ENCODE measurements around the gene SAAL1. TPM values are rescaled to one million over a fixed set of nuclear protein-coding genes. Genes with fewer than 3 reads are reported as not detected.
A peak's percentile ranks its signal among the peaks of the same experiment; 100 is the strongest.

The SAAL1 gene
- total RNA-seq, 4 donors from 2014 or later, result 10.3 to 19.1 (median 11.1) TPM

DNA sequence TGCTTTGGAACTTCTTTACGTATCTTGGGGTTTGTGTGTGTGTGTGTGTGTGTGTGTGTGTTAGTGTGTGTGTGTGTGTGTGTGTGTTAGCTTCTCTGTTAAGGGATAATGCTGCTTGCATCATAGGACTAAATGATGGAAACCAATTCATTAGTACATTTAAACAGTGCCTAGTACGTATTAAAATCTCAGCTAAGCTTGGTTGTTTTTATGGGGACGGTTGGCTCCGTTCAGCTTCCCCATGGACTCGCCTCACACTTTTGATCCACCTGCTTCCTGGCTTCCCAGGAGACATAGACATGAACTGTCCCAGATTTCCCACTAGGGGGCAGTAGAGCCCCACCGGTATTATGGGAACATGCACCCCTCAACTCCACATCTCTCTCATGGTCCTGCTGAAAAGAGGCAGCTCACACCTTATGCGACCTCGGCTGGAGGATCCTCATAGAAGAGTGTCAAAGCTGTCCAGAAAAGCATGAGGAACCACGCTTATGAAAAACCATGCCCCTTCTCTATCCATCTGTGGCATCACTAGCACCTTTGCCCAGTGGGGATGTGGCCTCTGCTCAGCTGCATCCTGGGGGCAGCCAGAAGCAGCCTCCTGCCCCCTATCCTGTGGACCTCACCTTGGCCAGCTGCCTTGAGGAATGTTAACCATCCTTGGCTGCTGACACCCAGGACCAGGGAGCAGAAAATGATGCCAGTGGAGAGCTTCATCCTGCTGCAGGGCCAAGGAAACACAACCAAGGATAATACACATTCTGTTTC, 9.7 kb upstream of the SAAL1 start:
- intact Hi-C loops (cut with DNase I), result no loop called here
- 2% methylated on average over 9 of the region's 9 CpGs for WGBS
- DNase-seq (ENCODE audit: extremely low spot score), result no peak

DNA sequence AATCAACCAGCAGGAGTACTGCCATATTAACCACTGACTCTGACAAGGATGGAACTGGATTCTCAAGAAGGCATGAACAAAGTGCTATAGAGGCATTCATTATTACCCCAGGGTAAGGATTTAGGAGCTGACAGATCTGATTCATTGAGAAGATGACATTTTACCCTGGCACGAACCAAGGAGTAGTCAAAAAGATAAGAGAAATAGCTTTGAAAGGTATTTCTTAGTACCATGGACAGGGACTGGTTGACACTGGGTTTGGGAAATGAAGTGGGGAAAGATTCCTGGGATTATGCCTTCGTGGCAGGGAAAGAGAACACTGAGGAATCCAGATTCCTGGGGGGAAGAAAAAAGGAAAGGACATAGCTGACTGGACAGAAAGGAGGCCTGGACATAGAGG, 5.1 kb upstream of the SAAL1 start:
- 17% methylated on average over 2 of the region's 2 CpGs for WGBS
- no peaks in the 10 kb centered on the region for H3K36me3 ChIP-seq
- H3K27ac ChIP-seq (replicated peaks in 1 of 4), result no peak overlapping the region
- H3K4me3 ChIP-seq, result no peak overlapping the region
- no peaks in the 10 kb centered on the region for H3K9me3 ChIP-seq
- no peak for TF ChIP-seq EP300 (IDR thresholded peaks at IDR 0.05)
- TF ChIP-seq, protein P1, sequence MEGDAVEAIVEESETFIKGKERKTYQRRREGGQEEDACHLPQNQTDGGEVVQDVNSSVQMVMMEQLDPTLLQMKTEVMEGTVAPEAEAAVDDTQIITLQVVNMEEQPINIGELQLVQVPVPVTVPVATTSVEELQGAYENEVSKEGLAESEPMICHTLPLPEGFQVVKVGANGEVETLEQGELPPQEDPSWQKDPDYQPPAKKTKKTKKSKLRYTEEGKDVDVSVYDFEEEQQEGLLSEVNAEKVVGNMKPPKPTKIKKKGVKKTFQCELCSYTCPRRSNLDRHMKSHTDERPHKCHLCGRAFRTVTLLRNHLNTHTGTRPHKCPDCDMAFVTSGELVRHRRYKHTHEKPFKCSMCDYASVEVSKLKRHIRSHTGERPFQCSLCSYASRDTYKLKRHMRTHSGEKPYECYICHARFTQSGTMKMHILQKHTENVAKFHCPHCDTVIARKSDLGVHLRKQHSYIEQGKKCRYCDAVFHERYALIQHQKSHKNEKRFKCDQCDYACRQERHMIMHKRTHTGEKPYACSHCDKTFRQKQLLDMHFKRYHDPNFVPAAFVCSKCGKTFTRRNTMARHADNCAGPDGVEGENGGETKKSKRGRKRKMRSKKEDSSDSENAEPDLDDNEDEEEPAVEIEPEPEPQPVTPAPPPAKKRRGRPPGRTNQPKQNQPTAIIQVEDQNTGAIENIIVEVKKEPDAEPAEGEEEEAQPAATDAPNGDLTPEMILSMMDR (IDR thresholded peaks at IDR 0.05), result no peak
- no peak for TF ChIP-seq POLR2AphosphoS5 (IDR thresholded peaks at IDR 0.05)
- TF ChIP-seq POLR2A (IDR thresholded peaks at IDR 0.05; ENCODE audit: low read depth), result no peak
- intact Hi-C loops (cut with DNase I), result no loop called here
- H3K4me1 ChIP-seq, result peaks cover 0 to 8% (median 6%) of the 10 kb centered on the region in 4 donors
- DNase-seq (ENCODE audit: extremely low spot score), result no peak
- peaks cover 0 to 40% (median 0%) of the 10 kb centered on the region in 4 donors for H3K27me3 ChIP-seq

More for the DNA sequence above, 9.7 kb upstream of the SAAL1 start:
- Histone ChIP-seq H3K4me1 (no peaks in the 10 kb centered on the region), H3K27ac (replicated peaks in 1 of 4) (no peak overlapping the region), H3K36me3 (no peaks in the 10 kb centered on the region), H3K27me3 (peaks cover 0 to 31% (median 0%) of the 10 kb centered on the region in 4 donors), H3K9me3 (no peaks in the 10 kb centered on the region), H3K4me3 (no peak overlapping the region)
- TF ChIP-seq POLR2AphosphoS5 (IDR thresholded peaks at IDR 0.05), result no peak
- TF ChIP-seq, protein P1 (IDR thresholded peaks at IDR 0.05), result peak; percentile 69 to 89 (median 70)

DNA sequence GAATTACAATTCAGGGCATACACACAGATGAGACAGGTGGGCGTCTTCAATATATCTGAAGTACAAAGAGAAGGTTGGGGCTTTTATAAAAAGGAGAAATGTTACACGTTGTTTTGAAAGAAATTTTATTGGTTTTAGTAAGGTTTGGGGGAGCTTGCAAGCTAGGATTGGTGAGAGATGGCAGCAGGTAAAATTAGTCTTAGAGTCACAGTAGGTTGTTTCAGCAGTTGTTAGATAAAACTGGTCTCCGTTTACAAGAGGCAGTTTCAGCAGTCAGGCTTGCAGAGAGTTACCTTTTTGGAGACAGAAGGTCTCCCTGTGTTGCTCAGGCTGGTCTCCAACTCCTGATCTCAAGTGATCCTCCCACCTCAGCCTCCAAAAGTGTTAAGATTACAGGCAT, 2.4 kb upstream of the SAAL1 start:
- Histone ChIP-seq H3K4me1 (peaks cover 5 to 25% (median 22%) of the 10 kb centered on the region in 4 donors), H3K36me3 (peaks cover 0 to 4% (median under 1%) of the 10 kb centered on the region in 4 donors), H3K27ac (replicated peaks in 1 of 4) (no peak overlapping the region), H3K27me3 (peaks cover 0 to 21% (median 0%) of the 10 kb centered on the region in 4 donors), H3K4me3 (no peak overlapping the region), H3K9me3 (no peaks in the 10 kb centered on the region)
- intact Hi-C loops (cut with DNase I), result loop anchor here (5.0 kb wide), 1 partner anchor 96 kb away; the partner anchor contains the start of gene SERGEF
- TF ChIP-seq POLR2A (IDR thresholded peaks at IDR 0.05; ENCODE audit: low read depth) (no peak), POLR2AphosphoS5 (IDR thresholded peaks at IDR 0.05) (no peak)
- TF ChIP-seq, protein P1 (IDR thresholded peaks at IDR 0.05), result no peak
- 72% methylated on average over 3 of the region's 3 CpGs for WGBS
- DNase-seq (ENCODE audit: extremely low spot score), result no peak

DNA sequence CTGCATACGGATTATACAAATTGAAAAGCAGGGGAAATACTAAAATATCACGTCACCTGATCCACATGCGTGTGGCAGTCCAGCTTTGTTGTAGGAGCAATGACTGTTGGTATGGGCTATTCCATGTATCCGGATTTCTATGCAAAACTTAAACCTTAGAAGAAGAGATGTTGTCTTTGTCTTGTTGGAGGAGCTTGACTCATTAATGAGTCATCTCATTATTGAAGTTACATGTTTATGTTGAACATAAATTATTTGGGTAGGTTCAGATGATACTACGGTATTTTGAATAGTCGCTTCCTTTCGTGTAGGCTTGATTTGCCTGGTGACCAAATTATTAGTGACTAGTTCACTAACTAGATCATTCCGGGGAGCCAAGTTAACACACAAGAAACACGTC, 806 bp upstream of the SAAL1 start:
- DNase-seq (ENCODE audit: extremely low spot score), result no peak
- Histone ChIP-seq H3K4me1 (peaks cover 5 to 25% (median 22%) of the 10 kb centered on the region in 4 donors), H3K9me3 (no peaks in the 10 kb centered on the region), H3K4me3 (peak overlapping the region in 3 of 4 donors; percentile 82 to 93 (median 82)), H3K36me3 (peaks cover 4 to 20% (median 13%) of the 10 kb centered on the region in 4 donors), H3K27ac (replicated peaks in 1 of 4) (no peak overlapping the region), H3K27me3 (peaks cover 0 to 14% (median 0%) of the 10 kb centered on the region in 4 donors)
- TF ChIP-seq, protein P1 (IDR thresholded peaks at IDR 0.05), result no peak
- TF ChIP-seq EP300 (IDR thresholded peaks at IDR 0.05) (no peak), POLR2AphosphoS5 (IDR thresholded peaks at IDR 0.05) (no peak), POLR2A (IDR thresholded peaks at IDR 0.05; ENCODE audit: low read depth) (no peak)
- 87% methylated on average over 9 of the region's 9 CpGs for WGBS
- intact Hi-C loops (cut with DNase I), result loop anchor here (5.0 kb wide), 1 partner anchor 94 kb away; the partner anchor contains the start of gene SERGEF
